IPS-NIHi7 (cell line): ENCODE results near the gene FBXO24.
"Not testable (repeated sequence)": the region's sequence is repeated elsewhere in the genome, so short reads cannot be mapped to it uniquely, and the experiment has no call there.

Experiments used
- DNase-seq: peaks from one replicate; pipeline ENCODE4 v3.0.0; 2012; ENCODE audit warnings: mixed read lengths; ENCODE audit errors: extremely low spot score

FBXO24 gene, protein sequence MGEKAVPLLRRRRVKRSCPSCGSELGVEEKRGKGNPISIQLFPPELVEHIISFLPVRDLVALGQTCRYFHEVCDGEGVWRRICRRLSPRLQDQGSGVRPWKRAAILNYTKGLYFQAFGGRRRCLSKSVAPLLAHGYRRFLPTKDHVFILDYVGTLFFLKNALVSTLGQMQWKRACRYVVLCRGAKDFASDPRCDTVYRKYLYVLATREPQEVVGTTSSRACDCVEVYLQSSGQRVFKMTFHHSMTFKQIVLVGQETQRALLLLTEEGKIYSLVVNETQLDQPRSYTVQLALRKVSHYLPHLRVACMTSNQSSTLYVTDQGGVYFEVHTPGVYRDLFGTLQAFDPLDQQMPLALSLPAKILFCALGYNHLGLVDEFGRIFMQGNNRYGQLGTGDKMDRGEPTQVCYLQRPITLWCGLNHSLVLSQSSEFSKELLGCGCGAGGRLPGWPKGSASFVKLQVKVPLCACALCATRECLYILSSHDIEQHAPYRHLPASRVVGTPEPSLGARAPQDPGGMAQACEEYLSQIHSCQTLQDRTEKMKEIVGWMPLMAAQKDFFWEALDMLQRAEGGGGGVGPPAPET

GRCh38 chr7:100586266-100587025 lies at the start of gene FBXO24:
Gene FBXO24 (plus strand): TSS chr7:100586328. CDS start chr7:100586626, 298 bp downstream.
- DNase-seq = peak; percentile 99

DNA sequence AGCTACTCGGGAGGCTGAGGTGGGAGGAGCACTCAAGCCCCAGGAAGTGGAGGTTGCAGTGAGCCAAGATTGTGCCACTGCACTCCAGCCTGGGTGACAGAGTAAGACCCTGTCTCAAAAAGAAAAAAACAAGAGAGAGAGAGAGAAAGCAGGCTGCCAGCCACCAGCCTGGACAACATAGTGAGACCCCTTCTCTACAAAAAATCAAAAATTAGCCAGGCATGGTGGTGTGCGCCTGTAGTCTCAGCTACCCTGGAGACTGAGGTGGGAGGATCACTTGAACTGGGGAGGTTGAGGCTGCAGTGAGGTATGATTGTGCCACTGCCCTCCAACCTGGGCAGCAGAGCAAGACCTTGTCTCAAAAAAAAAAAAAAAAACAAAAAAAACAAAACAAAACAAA lies 49.4 kb upstream of the FBXO24 start:
- DNase-seq = not testable (repeated sequence)

DNA sequence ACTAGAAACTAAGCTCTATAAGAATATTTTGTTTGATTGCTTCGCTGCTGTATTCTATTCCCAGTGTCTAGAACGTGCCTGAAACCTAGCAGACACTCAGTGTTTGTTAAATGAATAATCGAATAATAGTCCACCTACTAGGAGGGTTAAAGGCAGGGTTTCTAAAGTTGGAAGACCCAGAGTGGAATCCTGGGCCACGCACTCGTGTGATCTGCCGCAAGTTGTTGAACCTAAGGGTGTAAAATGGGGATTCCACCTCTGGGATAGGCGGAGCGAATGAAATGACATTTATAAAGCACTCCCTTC lies 47.8 kb upstream of the FBXO24 start:
- DNase-seq = no peak

DNA sequence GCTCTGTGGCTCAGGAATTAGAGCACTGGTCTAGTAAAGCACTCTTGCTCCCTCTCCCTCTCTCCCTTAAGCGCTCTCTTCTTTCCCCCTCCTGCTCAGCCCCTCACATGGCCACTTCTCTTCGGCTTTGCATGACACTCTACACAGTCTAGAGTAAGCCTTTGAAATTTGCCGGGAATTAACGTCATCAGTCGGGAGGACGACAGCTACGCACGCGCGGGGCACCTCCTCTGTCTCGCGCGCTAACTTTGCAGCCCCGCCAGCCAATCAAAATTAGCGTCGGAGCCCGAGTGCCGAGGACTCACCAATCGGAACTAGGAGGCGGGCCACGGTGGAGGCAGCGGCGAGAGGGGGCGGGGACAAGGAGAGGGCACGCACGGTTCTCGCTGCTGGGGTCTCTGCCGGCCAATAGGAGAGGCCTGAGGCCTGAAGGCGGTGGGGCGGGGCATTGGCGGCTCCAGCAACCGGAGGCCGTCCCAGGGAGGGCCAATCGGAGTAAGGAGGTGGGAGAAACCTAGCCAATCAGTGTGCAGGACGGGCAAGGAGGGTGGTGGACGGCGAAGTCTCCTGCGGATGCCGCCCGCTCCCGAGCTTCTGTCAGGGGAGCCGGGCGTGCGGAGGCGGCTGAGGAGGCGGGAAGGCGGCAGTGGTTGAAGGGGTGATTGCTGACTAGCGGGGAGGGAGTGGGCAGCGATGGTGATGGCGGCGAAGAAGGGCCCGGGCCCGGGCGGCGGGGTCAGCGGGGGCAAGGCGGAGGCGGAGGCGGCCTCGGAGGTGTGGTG lies 47.3 kb upstream of the FBXO24 start, which contains the start of gene AGFG2:
TSS of gene AGFG2 (plus strand) at position 550 of the 782 bp plus-strand sequence. CDS start at position 694, 144 bp downstream.
- peak; percentile 100 for DNase-seq

DNA sequence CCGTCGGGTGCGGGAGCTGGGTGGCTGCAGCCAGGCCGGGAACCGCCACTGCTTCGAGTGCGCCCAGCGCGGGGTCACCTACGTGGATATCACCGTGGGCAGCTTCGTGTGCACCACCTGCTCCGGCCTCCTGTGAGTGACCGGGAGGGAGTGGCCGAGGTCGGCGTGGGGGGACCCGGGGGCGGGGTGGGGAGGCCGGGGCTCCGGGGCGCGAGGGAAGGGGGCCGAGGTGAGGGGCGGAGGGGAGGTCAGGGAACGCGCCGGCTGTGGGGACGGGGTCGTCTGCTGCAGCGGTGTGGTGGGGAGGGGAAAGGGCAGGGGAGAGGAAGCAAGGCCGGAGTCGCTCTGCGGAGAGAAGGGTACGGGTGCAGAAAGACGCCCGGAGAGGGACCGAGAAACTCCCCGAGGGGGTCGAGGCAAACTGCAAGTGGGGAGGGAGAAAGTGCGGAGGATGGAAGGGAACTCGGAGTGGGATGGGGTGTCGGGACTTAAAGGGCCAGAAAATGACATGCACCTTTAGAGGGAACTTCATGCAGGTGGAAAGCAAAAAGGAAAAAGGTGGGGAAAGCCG lies 46.6 kb upstream of the FBXO24 start:
- no peak for DNase-seq

GRCh38 chr7:100540073-100540723 lies 45.9 kb upstream of the FBXO24 start:
- DNase-seq = no peak

DNA sequence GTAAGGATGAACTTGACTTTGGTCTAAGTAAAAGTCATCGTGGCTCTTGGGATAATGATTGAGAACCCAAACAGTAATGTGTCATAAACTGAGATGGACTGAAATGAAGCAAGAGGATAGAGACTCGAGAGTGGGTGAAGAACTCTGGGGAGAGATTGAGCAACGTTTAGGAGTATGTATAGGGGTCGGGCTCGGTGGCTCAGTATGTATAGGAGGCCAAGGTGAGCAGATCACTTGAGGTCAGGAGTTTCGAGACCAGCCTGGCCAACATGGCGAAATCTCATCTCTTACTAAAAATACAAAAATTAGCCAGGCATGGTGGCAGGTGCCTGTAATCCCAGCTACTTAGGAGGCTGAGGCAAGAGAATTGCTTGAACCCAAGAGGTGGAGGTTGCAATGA lies 44.8 kb upstream of the FBXO24 start:
- not testable (repeated sequence) for DNase-seq

DNA sequence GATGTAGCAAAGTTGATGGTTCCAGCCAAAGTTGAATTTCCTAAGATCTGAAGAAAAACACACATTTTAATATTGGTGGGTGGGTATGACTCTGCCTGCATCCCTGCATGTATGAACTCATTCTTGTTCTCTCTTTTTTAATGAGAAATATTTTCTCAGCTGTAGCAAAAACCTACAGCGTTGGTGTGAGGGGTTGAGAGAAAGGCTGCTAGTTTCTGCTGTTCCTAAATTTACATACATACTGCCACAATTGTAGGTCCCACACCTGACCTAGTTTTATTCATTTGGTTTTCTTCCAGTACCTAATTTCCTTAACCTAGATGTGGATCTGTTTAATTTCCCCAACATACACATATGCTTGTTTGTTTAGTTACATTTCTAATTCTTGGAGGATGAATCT lies 42.5 kb upstream of the FBXO24 start:
- no peak for DNase-seq

- no peak for DNase-seq
Measured at GRCh38 chr7:100544386-100544785, 41.7 kb upstream of the FBXO24 start.

- DNase-seq = no peak
Measured at GRCh38 chr7:100544967-100545359, 41.2 kb upstream of the FBXO24 start.

DNA sequence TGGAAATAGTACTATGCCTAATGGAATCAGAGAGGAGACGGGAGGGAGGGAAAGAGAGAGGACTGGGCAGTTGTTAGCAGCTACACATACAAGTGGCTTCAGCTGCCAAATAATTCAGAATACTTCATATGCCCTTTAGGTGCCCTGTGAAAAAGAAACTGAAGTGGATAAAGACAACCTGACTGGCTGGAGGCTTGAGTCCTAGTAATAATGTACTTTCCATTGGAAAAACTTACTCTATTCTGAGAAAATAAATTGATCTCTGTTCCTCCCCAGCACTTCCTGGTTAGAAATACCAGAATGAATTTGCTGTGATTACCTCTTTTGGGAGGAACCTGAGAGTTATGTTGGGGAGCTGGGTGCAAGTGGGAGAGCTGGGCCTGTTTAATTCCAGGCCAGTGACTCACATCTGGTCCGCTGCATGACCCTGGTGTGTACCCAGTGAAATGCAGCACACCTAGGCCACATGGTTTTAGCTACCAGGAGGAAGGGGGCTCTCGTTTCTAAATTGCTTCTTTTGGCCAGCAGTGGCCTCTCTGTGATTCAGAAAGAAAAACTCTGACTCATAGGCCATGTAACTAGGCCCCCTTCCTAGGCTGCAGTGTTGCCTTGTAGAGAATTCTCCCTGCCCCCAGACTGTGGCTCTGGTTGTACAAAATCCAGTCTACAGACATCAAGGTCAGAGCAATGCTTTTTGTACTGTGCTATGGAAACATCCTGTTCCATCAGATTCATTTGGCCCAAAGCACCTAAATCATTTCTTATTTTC lies 40.6 kb upstream of the FBXO24 start:
- DNase-seq = peak; percentile 73

GRCh38 chr7:100546129-100546925 lies 39.8 kb upstream of the FBXO24 start:
- no peak for DNase-seq

- no peak for DNase-seq
Measured at GRCh38 chr7:100546926-100547800, 39.0 kb upstream of the FBXO24 start.

DNA sequence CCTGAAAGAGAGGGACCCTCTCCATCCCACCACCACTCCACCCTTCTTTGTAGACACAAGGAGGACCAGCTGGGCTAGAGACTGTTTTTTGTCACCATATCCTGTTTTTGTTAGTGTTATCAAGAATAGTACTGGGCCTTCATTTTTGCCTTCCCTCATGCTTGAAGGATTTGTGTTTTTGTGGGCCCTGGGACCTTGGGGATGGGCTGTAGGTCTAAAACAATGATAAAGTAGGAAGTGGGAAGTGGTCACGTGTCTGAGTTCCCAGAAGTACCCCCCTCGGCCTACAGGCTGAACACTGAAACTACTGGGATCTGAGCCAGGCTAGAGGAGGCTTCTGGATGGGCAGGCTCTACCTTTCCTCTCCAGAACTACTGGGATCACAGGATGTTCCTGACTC lies 38.3 kb upstream of the FBXO24 start:
- no peak for DNase-seq

DNA sequence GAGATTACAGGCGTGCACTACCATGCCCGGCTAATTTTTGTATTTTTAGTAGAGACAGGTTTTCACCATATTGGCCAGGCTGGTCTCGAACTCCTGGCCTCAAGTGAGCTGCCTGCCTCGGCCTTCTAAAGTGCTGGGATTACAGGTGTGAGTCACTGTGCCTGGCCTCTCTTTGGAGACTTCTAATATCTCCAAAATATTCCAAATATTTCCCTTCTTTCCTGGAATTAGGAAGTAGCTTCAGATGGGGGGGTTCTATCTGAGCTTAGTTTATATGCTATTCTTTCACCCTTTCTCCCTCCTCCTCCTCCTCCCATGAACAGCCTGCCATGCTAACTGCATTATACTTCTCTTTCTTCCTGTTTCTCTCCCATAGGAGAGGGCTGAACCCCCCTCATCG lies 37.7 kb upstream of the FBXO24 start:
- not testable (repeated sequence) for DNase-seq

- DNase-seq = no peak
Measured at GRCh38 chr7:100552532-100552931, 33.6 kb upstream of the FBXO24 start.

DNA sequence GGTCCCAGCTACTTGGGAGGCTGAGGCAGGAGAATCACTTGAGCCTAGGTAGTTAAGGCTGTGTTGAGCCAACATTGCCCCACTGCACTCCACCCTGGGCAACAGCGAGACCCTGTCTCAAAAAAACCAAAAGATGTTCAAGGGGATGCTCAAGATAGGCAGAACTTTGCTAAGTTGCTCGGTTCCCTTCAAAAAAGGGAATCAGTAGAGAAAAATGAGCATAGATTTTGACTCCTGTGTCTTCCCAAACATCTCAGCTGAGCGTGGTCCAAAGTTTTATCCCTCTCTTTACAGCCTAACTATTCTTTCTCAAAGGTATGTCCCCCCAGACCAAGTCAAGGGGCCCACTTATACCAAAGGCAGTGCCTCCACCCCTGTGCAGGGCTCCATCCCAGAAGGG lies 33.1 kb upstream of the FBXO24 start:
- DNase-seq = no peak

- DNase-seq = no peak
Measured at GRCh38 chr7:100555701-100556100, 30.4 kb upstream of the FBXO24 start.
